Stimulated activated naive B cell treated with anti-CD40 and anti-IgM and Interleukin-4, amounts not matched to agents 10 μg/mL and 1 μg/mL and 100 μg/mL, for 72 hours (primary cell): Measurements from ENCODE around the gene IGFBP2.

ENCODE experiments used
- ATAC-seq, 2 donors: fragments of 150-1000 bp; cut with Tn5 transposase; replicated peaks; 2 replicates each; pipeline ENCODE4 v1.10.0; 2021; ENCODE audit warnings: moderate library complexity in 1 of 2
- DNase-seq: peaks from one replicate; pipeline ENCODE4 v3.0.0; 2021
- H3K27ac Mint-ChIP-seq: one replicate; pipeline ENCODE4 v1.8.0; 2022; ENCODE audit warnings: mild to moderate bottlenecking, mixed read lengths
- H3K27me3 Mint-ChIP-seq, 2 donors: one replicate each; pipeline ENCODE4 v1.8.0; 2022; ENCODE audit warnings: mixed read lengths in 2 of 2
- H3K36me3 Mint-ChIP-seq, 2 donors: one replicate each; pipeline ENCODE4 v1.8.0; 2022; ENCODE audit warnings: mixed read lengths in 2 of 2, mild to moderate bottlenecking in 1 of 2
- H3K4me1 Mint-ChIP-seq, 2 donors: one replicate each; pipeline ENCODE4 v1.8.0; 2022; ENCODE audit warnings: mixed read lengths in 2 of 2, mild to moderate bottlenecking in 1 of 2
- H3K4me3 Mint-ChIP-seq, 2 donors: one replicate each; pipeline ENCODE4 v1.8.0; 2022; ENCODE audit warnings: mild to moderate bottlenecking in 2 of 2, mixed read lengths in 2 of 2, moderate library complexity in 1 of 2
- H3K9me3 Mint-ChIP-seq, 2 donors: one replicate each; pipeline ENCODE4 v1.8.0; 2022; ENCODE audit warnings: mixed read lengths in 2 of 2, mild to moderate bottlenecking in 1 of 2

IGFBP2 gene

DNA sequence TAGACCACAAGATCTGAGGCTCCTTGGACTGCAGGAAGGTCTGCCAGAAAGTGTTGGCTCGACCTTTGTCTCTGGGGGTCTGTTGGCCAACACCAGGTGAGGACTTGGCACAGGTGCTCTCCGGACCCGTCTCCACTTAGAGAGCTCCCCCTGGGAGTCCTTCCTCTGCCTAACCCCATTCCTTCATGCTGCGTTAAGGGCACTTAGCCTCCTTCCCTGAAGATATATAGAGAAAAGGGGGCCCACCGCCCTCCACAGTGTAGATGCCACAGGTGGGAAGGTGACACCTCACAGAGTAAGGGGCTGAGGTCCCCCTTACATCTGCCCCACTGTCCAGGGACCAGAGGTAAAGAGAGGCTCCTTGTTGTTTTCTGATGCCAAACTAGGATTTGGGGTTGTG, 53.9 kb downstream of the IGFBP2 start:
- H3K9me3 Mint-ChIP-seq: no peaks in the 10 kb centered on the region
- no peaks in the 10 kb centered on the region for H3K36me3 Mint-ChIP-seq
- DNase-seq: no peak
- no peak for ATAC-seq
- H3K27ac Mint-ChIP-seq: no peak overlapping the region
- peaks cover 66 to 83% of the 10 kb centered on the region in 2 donors for H3K27me3 Mint-ChIP-seq
- no peak overlapping the region for H3K4me3 Mint-ChIP-seq
- H3K4me1 Mint-ChIP-seq: peaks cover 10 to 12% of the 10 kb centered on the region in 2 donors

DNA sequence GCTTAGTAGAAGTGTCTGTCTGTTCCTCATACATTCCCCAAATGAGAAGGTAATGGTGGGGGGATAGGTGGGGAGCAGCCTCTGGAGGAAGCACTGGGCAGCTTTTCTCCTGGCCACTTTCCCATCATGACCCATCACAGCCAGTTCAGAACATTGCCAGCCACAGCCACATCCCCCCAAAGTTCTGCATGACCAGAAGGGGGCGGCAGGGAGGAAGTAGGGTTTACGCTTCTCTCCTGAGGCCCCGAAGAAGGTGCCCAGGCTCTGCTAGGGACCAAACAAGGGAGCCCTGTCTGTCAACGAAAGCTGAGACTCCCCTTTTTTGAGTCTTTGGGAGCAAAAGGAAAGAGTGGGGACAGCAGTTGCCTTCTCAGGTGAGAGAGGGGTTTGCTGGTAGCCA, 54.4 kb downstream of the IGFBP2 start:
- H3K27ac Mint-ChIP-seq: no peak overlapping the region
- no peaks in the 10 kb centered on the region for H3K36me3 Mint-ChIP-seq
- peaks cover 66 to 84% of the 10 kb centered on the region in 2 donors for H3K27me3 Mint-ChIP-seq
- no peaks in the 10 kb centered on the region for H3K9me3 Mint-ChIP-seq
- ATAC-seq: no peak
- H3K4me1 Mint-ChIP-seq: peaks cover 12 to 15% of the 10 kb centered on the region in 2 donors
- no peak overlapping the region for H3K4me3 Mint-ChIP-seq
- DNase-seq: no peak

DNA sequence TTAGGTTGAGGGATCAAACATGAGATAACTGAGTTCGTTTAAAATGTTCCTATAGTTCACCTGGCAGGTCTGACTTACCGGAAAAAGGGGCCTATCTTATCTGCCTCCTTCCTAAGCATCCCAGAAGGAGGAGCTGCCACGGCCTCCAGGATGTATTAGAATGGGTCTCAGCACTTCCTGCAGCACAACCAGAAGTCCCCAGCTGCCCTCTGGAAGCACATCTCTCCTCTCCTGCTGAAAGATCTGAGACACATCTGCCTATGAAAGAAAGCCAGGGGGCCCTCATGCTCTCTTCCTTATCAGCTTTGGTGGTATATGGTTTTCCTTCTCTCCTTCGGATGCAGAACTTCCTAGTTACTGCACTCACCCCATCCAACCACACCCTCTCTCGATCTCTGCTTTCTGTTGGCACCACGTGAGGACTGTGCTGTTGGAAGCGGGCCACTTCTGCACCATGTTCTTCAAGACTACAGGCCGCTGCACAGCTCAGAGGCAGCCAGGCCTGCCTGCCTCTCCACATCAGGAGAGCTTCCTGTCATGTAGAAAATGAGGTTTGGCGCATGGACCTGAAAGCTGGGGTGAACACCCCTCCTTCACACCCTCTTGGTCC, 55.6 kb downstream of the IGFBP2 start:
- DNase-seq (no peak), ATAC-seq (no peak)
- Mint-ChIP-seq H3K36me3 (no peaks in the 10 kb centered on the region), H3K27me3 (peaks cover 68 to 82% of the 10 kb centered on the region in 2 donors), H3K4me3 (no peak overlapping the region), H3K27ac (no peak overlapping the region), H3K4me1 (peaks cover 17 to 22% of the 10 kb centered on the region in 2 donors), H3K9me3 (no peaks in the 10 kb centered on the region)

DNA sequence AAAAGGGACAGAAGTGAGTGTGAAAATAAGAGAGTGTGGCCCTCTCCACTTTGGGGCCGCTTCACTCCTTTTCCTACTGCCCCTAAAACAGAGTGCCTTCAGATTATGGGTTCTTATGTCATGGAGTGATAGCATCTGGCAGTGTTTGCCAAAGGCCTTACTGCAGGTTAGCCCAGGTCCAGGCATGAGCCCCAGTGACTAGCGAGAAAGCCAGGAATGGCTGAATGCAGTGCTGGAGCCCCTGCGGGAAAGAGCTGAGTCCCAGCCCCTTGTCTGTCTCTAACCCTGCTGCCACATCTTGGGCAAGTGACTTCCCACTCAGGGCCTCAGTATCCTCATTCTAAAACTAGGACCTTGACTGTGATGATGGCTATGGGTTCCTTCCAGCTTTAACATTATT, 56.2 kb downstream of the IGFBP2 start:
- H3K36me3 Mint-ChIP-seq: no peaks in the 10 kb centered on the region
- H3K27me3 Mint-ChIP-seq: peaks cover 73 to 82% of the 10 kb centered on the region in 2 donors
- DNase-seq (no peak), ATAC-seq (no peak)
- H3K9me3 Mint-ChIP-seq: no peaks in the 10 kb centered on the region
- H3K4me1 Mint-ChIP-seq: peaks cover 17 to 28% of the 10 kb centered on the region in 2 donors
- no peak overlapping the region for H3K27ac Mint-ChIP-seq
- H3K4me3 Mint-ChIP-seq: no peak overlapping the region

DNA sequence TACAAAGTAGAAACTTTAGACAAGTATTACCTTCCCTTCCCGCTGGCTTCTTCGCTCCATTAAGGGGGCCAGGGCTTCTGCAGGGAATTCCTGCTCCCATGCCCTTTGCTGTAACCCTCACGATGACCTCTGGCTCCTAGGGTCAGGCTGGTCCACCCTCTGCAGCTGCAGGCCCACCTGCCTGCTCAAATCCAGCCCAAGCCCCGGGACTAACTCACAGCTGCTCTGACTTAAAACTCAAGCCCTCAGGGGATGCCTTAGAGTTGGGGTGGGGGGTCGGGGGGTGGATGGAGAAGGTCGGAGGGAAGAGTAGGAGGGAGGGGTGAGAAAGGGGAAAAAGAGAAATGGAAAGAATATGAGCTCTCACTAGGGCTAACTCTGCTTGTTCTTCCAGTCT, 57.2 kb downstream of the IGFBP2 start:
- Mint-ChIP-seq H3K9me3 (no peaks in the 10 kb centered on the region), H3K4me3 (no peak overlapping the region), H3K27ac (no peak overlapping the region), H3K27me3 (peaks cover 74 to 81% of the 10 kb centered on the region in 2 donors), H3K36me3 (no peaks in the 10 kb centered on the region), H3K4me1 (peaks cover 18 to 34% of the 10 kb centered on the region in 2 donors)
- ATAC-seq (no peak), DNase-seq (no peak)

DNA sequence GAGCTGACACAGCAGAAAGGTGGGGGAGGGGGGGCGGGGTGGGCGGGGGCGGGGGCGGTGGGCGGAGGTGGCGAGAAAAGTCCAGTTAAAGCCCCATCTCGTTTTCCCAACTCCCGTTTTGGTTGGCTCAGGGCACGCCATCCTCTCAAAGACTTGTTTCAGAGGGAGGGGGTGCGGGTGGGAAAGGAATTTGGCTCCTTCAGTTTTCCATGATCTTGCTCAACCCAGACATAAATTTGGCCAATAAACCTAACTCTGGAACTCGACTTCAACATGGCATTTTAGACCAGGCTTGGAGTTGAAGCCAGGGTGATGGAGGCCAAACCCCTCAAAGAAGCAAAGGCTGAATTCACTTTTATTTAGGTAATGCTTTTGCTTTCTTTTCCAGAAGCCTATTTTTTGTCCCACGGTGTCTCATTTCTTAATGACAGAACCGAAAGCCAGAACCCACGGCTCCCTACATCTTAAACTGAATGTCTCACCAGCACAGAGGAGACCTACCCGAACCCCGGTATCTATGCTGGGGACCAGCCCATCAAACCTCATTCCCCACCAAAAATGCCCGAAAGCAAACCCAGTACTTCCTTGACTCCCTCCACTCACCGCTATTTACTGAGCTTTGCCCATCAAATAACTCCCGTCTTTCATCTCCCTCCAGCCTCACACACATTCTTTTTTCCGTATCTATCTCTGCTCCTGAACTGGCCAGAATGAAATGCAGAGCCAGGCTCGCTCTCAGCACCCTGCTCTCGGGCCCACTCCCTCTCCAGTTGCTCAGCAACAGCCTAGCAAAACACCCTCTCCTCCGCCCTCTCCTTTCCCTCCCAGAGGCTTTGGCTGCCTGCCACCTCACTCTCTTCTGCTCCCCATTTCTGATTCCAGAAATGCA, 57.9 kb downstream of the IGFBP2 start:
- Mint-ChIP-seq H3K4me3 (peak overlapping the region in 1 of 2 donors; percentile 61), H3K27me3 (peaks cover 75 to 78% of the 10 kb centered on the region in 2 donors), H3K9me3 (no peaks in the 10 kb centered on the region), H3K27ac (peak overlapping the region; percentile 10), H3K36me3 (no peaks in the 10 kb centered on the region), H3K4me1 (peaks cover 19 to 34% of the 10 kb centered on the region in 2 donors)
- ATAC-seq: no peak
- no peak for DNase-seq

DNA sequence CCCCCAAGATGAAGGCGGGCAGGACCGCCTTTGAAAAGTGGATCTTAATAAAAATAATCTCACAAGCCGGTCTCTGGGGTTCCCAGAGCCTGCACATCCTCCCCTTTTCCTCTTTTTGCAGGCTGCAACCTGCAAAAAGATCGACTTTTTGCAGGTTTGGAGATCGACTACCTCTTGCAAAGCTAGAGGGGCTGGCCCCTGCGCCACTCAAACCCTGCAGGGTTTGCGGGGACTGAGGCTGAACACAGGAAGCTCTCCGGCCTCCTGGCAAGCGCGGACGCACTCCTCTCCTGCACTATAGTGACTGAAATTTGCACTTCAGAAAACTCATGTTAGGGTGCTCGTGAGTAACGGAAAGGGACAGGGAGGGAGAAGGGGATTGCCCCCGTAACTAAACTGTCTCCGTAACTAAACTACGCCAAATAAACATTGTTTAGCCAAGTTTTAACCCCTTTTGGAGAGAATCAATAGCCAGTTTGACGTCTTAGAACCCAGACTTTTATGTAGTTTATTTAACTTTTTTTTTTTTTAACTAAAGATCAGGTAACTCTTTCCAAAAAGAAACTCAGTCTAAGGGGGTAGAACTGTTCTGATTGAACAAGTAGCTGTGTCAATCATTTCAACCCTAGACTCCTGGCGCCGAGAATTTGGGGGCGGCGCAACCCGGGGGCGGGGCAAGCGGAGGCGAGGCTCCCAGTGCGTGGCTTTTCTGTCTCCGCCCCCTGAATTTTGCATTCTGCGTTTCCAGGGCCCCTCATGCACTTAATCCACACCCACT, 59.6 kb downstream of the IGFBP2 start:
- DNase-seq (peak; percentile 44), ATAC-seq (peak; percentile 63 to 66)
- peak overlapping the region; percentile 77 to 80 for H3K4me3 Mint-ChIP-seq
- no peaks in the 10 kb centered on the region for H3K9me3 Mint-ChIP-seq
- no peaks in the 10 kb centered on the region for H3K36me3 Mint-ChIP-seq
- H3K4me1 Mint-ChIP-seq: peaks cover 20 to 34% of the 10 kb centered on the region in 2 donors
- H3K27me3 Mint-ChIP-seq: peaks cover 61 to 68% of the 10 kb centered on the region in 2 donors
- H3K27ac Mint-ChIP-seq: no peak overlapping the region

DNA sequence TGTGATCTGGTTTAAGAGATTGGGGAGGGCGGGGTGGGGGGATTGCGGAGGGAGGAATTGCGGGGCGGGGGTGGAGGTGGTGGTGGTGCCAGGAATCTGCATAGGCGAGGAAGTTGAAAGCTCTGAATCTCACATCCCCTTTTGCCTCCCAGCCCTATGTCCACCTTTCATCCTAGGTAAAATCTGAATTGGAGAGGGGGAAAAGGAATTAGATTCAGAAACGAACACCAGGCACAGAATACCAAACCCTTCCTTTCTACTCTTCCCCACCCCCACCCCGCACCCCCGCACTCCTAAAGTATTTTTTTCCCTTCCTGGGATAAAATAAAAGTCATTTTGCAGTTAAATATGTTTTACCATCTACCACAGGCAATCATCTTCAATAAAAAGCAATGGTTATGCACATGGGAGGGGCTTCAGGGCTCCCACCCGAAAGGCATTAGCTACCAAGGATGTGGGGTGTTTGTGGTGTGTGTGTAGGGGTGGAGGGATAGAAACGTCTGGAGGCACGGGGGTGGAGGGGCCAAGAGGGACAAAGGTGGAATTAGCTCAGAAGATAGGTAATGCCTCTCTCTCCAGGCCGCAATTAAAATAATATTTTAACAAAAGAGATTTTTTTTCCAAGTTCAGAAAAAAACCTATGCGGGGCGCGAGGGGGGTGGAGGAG, 60.3 kb downstream of the IGFBP2 start:
- peak overlapping the region; percentile 86 for H3K27ac Mint-ChIP-seq
- H3K4me1 Mint-ChIP-seq: peaks cover 20 to 34% of the 10 kb centered on the region in 2 donors
- H3K36me3 Mint-ChIP-seq: no peaks in the 10 kb centered on the region
- peak overlapping the region; percentile 56 to 61 for H3K4me3 Mint-ChIP-seq
- no peak for DNase-seq
- peak; percentile 4 to 24 for ATAC-seq
- H3K27me3 Mint-ChIP-seq: peaks cover 58 to 64% of the 10 kb centered on the region in 2 donors
- no peaks in the 10 kb centered on the region for H3K9me3 Mint-ChIP-seq

DNA sequence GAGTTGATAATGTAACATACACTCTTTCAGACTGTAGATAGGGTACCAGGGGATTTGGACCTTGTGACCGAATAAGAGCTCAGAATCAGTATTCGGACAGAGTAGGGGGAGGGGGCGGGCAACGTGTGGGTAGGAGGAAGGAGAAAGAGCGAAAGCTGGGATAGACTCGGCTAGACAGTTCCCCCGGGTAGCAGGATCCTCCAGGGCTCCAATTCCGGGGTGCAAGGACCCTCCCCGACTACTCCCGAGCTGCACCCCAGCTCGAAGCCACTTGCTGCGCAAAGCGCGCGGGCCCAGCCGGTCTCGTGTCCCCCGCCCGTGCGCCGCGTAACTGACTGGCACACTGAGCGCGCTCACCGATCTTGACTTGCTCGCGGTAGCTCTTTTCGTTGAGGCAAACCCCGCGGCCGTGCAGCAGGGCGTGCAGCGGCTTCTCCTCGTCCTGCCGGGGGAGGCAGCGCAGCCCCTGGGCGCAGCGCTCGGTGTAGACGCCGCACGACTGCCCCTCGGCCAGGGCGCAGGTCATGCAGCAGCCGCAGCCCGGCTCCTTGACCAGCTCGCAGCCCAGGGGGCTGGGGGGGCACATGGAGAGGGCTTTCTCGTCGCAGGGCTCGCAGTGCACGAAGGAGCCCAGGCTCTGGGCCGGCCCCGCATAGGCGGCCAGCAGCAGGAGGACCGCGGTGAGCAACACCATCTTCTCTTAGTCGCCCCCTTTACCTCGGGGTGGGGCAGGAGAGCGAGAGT, 61.0 kb downstream of the IGFBP2 start:
- ATAC-seq (no peak), DNase-seq (no peak)
- H3K27ac Mint-ChIP-seq: no peak overlapping the region
- no peaks in the 10 kb centered on the region for H3K9me3 Mint-ChIP-seq
- peaks cover 51 to 57% of the 10 kb centered on the region in 2 donors for H3K27me3 Mint-ChIP-seq
- peak overlapping the region; percentile 23 to 34 for H3K4me3 Mint-ChIP-seq
- peaks cover 20 to 34% of the 10 kb centered on the region in 2 donors for H3K4me1 Mint-ChIP-seq
- no peaks in the 10 kb centered on the region for H3K36me3 Mint-ChIP-seq

DNA sequence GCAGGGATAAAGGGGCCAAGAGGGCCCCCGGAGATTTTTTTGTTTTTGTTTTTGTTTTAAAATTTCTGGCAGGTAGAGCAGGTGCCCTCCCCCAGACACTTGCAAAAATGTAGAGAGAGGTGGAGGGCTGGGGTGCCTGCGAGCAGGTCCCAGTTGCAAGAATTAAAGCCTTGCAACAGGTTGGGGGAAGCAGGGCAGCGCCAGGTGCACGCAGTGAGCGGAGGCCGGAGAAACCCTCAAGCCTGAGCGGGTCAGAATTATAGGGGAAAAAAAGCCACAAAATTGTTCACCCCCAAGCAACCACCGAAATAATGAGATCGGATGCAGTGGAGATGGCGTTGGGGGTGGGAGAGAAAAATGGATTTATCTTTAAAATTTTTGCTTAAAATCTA, 61.6 kb downstream of the IGFBP2 start:
- ATAC-seq (no peak), DNase-seq (no peak)
- H3K4me3 Mint-ChIP-seq: no peak overlapping the region
- H3K9me3 Mint-ChIP-seq: no peaks in the 10 kb centered on the region
- H3K27ac Mint-ChIP-seq: peak overlapping the region; percentile 38
- peaks cover 45 to 51% of the 10 kb centered on the region in 2 donors for H3K27me3 Mint-ChIP-seq
- peaks cover 20 to 34% of the 10 kb centered on the region in 2 donors for H3K4me1 Mint-ChIP-seq
- no peaks in the 10 kb centered on the region for H3K36me3 Mint-ChIP-seq

DNA sequence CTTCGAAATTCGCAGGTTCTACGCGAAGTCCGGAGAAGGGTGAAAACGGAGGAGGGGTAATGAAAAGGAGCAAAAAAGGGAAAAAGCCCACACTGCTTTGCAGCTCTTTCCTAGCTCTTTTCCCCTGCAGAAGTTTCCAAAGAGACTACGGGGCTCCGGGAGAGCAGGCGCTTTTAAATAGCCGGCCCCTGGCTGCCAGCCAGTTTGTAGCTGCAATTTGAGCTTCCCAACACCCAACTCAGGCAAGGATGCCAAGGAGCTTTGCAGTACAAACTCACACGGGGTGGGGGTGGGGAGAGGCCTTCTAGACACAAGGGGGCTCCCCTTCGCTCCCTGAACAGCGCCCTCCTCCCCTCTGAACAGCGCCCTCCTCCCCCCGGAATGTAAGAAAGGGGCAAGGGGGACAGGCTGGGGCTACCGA, 62.2 kb downstream of the IGFBP2 start, which contains the start of gene IGFBP5:
Gene IGFBP5, minus strand, starts transcription at position 149 of the 421 bp plus-strand sequence. CDS start 774 bp downstream, outside the sequence.
- H3K27ac Mint-ChIP-seq: peak within 1 kb of the TSS; percentile 38
- ATAC-seq: no peak
- H3K4me1 Mint-ChIP-seq: peaks cover 20 to 34% of the 10 kb centered on the region in 2 donors
- no peaks in the 10 kb centered on the region for H3K36me3 Mint-ChIP-seq
- peaks cover 39 to 46% of the 10 kb centered on the region in 2 donors for H3K27me3 Mint-ChIP-seq
- no peaks in the 10 kb centered on the region for H3K9me3 Mint-ChIP-seq
- DNase-seq: no peak
- H3K4me3 Mint-ChIP-seq: peak within 1 kb of the TSS in 1 of 2 donors; percentile 23

DNA sequence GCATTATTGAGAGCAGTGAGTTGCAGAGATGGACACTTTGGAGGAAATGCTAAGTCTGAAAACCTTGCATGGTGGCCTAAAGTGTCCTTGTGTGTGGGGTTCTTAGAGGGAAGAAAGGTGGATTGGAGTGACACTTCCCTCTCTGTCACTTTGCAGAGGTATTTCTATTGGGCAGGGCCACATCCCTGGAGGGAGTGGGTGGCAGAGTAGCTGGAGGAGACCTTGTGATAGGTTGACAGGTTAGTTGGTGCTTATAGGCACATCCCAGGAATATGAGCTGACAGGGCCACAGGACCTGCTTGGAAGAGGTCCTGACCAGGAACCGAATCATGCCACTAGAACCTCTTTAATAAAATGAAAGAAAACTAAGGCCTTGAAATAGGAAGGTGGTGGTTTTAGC, 63.1 kb downstream of the IGFBP2 start:
- no peak overlapping the region for H3K4me3 Mint-ChIP-seq
- H3K4me1 Mint-ChIP-seq: peaks cover 18 to 31% of the 10 kb centered on the region in 2 donors
- DNase-seq (no peak), ATAC-seq (no peak)
- H3K27ac Mint-ChIP-seq: no peak overlapping the region
- no peaks in the 10 kb centered on the region for H3K9me3 Mint-ChIP-seq
- H3K27me3 Mint-ChIP-seq: peaks cover 33 to 41% of the 10 kb centered on the region in 2 donors
- no peaks in the 10 kb centered on the region for H3K36me3 Mint-ChIP-seq
